Liver (tissue), 9 donors: ENCODE measurements around the gene PIGN. TPM values are rescaled to one million over a fixed set of nuclear protein-coding genes. Genes with fewer than 3 reads are reported as not detected.

Experiments
- DNase-seq: peaks from one replicate; pipeline ENCODE4 v3.0.0-alpha.2; 2017; ENCODE audit warnings: low spot score
- H3K27ac ChIP-seq, 2 donors: one replicate each; pipeline ENCODE4 v1.7.0; 2013; ENCODE audit warnings: inconsistent platforms in 2 of 2, low read length in 2 of 2, control low read depth in 1 of 2, low read depth in 1 of 2, mild to moderate bottlenecking in 1 of 2
- H3K27me3 ChIP-seq, 4 donors: one replicate each; pipeline versions ENCODE4 v1.6.1 to v1.7.0; 2013; ENCODE audit warnings: low read length in 3 of 4, inconsistent platforms in 1 of 4, mild to moderate bottlenecking in 1 of 4, moderate library complexity in 1 of 4; ENCODE audit not compliant: control insufficient read depth in 4 of 4, insufficient read depth in 4 of 4
- H3K36me3 ChIP-seq, 4 donors: one replicate each; pipeline versions ENCODE4 v1.6.1 to v1.7.0; 2013; ENCODE audit warnings: low read length in 3 of 4, mild to moderate bottlenecking in 3 of 4, low read depth in 1 of 4, moderate library complexity in 1 of 4; ENCODE audit not compliant: control insufficient read depth in 4 of 4, insufficient read depth in 3 of 4
- H3K4me1 ChIP-seq, 4 donors: one replicate each; pipeline versions ENCODE4 v1.6.1 to v1.7.0; 2013; ENCODE audit warnings: low read length in 3 of 4, mild to moderate bottlenecking in 3 of 4, moderate library complexity in 1 of 4; ENCODE audit not compliant: control insufficient read depth in 4 of 4, insufficient read depth in 4 of 4
- H3K4me3 ChIP-seq, 3 donors: one replicate each; pipeline versions ENCODE4 v1.6.1 to v1.7.0; 2013; ENCODE audit warnings: low read length in 3 of 3, control low read depth in 1 of 3, low read depth in 1 of 3, mild to moderate bottlenecking in 1 of 3
- H3K9ac ChIP-seq, 2 donors: one replicate each; pipeline ENCODE4 v1.7.0; 2013; ENCODE audit warnings: low read length in 2 of 2, mild to moderate bottlenecking in 2 of 2, moderate library complexity in 2 of 2, control low read depth in 1 of 2, low read depth in 1 of 2
- H3K9me3 ChIP-seq, 4 donors: one replicate each; pipeline versions ENCODE4 v1.6.1 to v1.7.0; 2013; ENCODE audit warnings: low read length in 3 of 4; ENCODE audit not compliant: control insufficient read depth in 4 of 4
- ATF3 ChIP-seq: IDR thresholded peaks from 2 replicates; pipeline ENCODE4 v1.6.1; 2016; ENCODE audit warnings: antibody characterized with exemption
- CTCF ChIP-seq: fragments of 150-350 bp; IDR thresholded peaks from 2 replicates; pipeline ENCODE4 v1.5.1; 2017; ENCODE audit warnings: improper control_type of control experiment, low read depth, low read length; ENCODE audit not compliant: missing input control
- EGR1 ChIP-seq, 2 donors: IDR thresholded peaks; 2 replicates each; pipeline ENCODE4 v1.6.1; 2016 to 2018; ENCODE audit warnings: antibody characterized with exemption in 2 of 2, low read depth in 2 of 2
- FOXA1 ChIP-seq: IDR thresholded peaks from 2 replicates; pipeline ENCODE4 v1.6.1; 2016; ENCODE audit warnings: antibody characterized with exemption
- FOXA2 ChIP-seq: IDR thresholded peaks from 2 replicates; pipeline ENCODE4 v1.6.1; 2016; ENCODE audit warnings: antibody characterized with exemption
- GABPA ChIP-seq, 2 donors: IDR thresholded peaks in 1 of 2; conservative IDR thresholded peaks in 1 of 2; 2 replicates each; pipeline ENCODE4 v1.6.1; 2016; ENCODE audit warnings: antibody characterized with exemption in 2 of 2, mild to moderate bottlenecking in 1 of 2, moderate library complexity in 1 of 2
- HNF4A ChIP-seq, 2 donors: conservative IDR thresholded peaks; 2 replicates each; pipeline ENCODE4 v1.6.1; 2016; ENCODE audit warnings: antibody characterized with exemption in 2 of 2, mild to moderate bottlenecking in 2 of 2
- HNF4G ChIP-seq: IDR thresholded peaks from 2 replicates; pipeline ENCODE4 v1.6.1; 2016; ENCODE audit warnings: antibody characterized with exemption
- JUND ChIP-seq, 2 donors: IDR thresholded peaks; 2 replicates each; pipeline ENCODE4 v1.6.1; 2016; ENCODE audit warnings: antibody characterized with exemption in 2 of 2
- MAX ChIP-seq: IDR thresholded peaks from 2 replicates; pipeline ENCODE4 v1.6.1; 2016; ENCODE audit warnings: antibody characterized with exemption
- NR2F2 ChIP-seq: IDR thresholded peaks from 2 replicates; pipeline ENCODE4 v1.6.1; 2016; ENCODE audit warnings: antibody characterized with exemption
- RXRA ChIP-seq, 2 donors: IDR thresholded peaks; 2 replicates each; pipeline ENCODE4 v1.6.1; 2017 to 2018; ENCODE audit warnings: antibody characterized with exemption in 2 of 2, mild to moderate bottlenecking in 1 of 2
- SP1 ChIP-seq: IDR thresholded peaks from 2 replicates; pipeline ENCODE4 v1.6.1; 2018; ENCODE audit warnings: antibody characterized with exemption, mild to moderate bottlenecking
- TAF1 ChIP-seq: conservative IDR thresholded peaks from 2 replicates; pipeline ENCODE4 v1.6.1; 2016; ENCODE audit warnings: antibody characterized with exemption, mild to moderate bottlenecking
- ZBTB33 ChIP-seq: IDR thresholded peaks from 2 replicates; pipeline ENCODE4 v1.6.1; 2016; ENCODE audit warnings: antibody characterized with exemption
- WGBS: extraction: QIAGEN DNeasy Blood & Tissue Kit; methylation state at CpG from one replicate; pipeline ENCODE4 v1.1.7; 2013; 5-methylcytosine and 5-hydroxymethylcytosine counted together
- polyA plus RNA-seq, 2 donors: library from polyadenylated mRNA; stranded (reverse) in 1 of 2; unstranded in 1 of 2; fragments of 200-250 nt in 1 of 2; fragments of >200 nt in 1 of 2; fragmentation: Nextera tagmentation in 1 of 2; extraction: Ambion mirVana in 1 of 2; gene quantifications; one replicate each; pipeline versions ENCODE4 v1.2.1 to v1.2.3, GENCODE V29; 2013 to 2015
- total RNA-seq, 2 donors: library from RNA; depleted of rRNA; stranded (reverse); fragments of >200 nt; gene quantifications; one replicate each; pipeline ENCODE4 v1.2.3, GENCODE V29; 2014
- donor health status: healthy.
- donor health status: healthy.
- donor health status: healthy.
- donor health status: healthy.
- donor health status: healthy.

Gene PIGN
- total and polyA plus RNA-seq, 4 donors = 5.1 to 20.6 (median 12.5) TPM

GRCh38 chr18:61995618-61996017 is 191.2 kb downstream of the PIGN start:
- Histone ChIP-seq H3K27ac (no peak overlapping the region), H3K9ac (no peak overlapping the region), H3K9me3 (no peaks in the 10 kb centered on the region), H3K4me3 (no peak overlapping the region), H3K36me3 (no peaks in the 10 kb centered on the region), H3K4me1 (peaks cover 2 to 13% (median 7%) of the 10 kb centered on the region in 4 donors), H3K27me3 (no peaks in the 10 kb centered on the region)
- no peak for DNase-seq
- TF ChIP-seq NR2F2 (no peak), CTCF (no peak), MAX (no peak), RXRA (IDR thresholded peaks at IDR 0.05) (no peak), FOXA2 (no peak), FOXA1 (no peak), ATF3 (no peak), TAF1 (no peak), EGR1 (IDR thresholded peaks at IDR 0.05; ENCODE audit: low read depth in 2 of 2) (no peak), ZBTB33 (no peak), SP1 (no peak), HNF4G (no peak), GABPA (IDR thresholded peaks at IDR 0.05 in 1 of 2, conservative IDR thresholded peaks at IDR 0.05 in 1 of 2) (no peak), JUND (IDR thresholded peaks at IDR 0.05) (no peak)
- WGBS = 98% methylated on average over 1 of the region's 1 CpG

- Histone ChIP-seq H3K36me3 (no peaks in the 10 kb centered on the region), H3K4me1 (peaks cover 2 to 16% (median 7%) of the 10 kb centered on the region in 4 donors), H3K4me3 (no peak overlapping the region), H3K9me3 (no peaks in the 10 kb centered on the region), H3K9ac (no peak overlapping the region), H3K27me3 (no peaks in the 10 kb centered on the region), H3K27ac (no peak overlapping the region)
- 95% methylated on average over 1 of the region's 1 CpG for WGBS
- DNase-seq = no peak
- TF ChIP-seq MAX = no peak
- TF ChIP-seq NR2F2 = no peak
- TF ChIP-seq FOXA1 = no peak
- TF ChIP-seq EGR1 (IDR thresholded peaks at IDR 0.05; ENCODE audit: low read depth in 2 of 2) = no peak
- TF ChIP-seq RXRA (IDR thresholded peaks at IDR 0.05) = no peak
- no peak for TF ChIP-seq HNF4G
- no peak for TF ChIP-seq ATF3
- TF ChIP-seq SP1 = no peak
- no peak for TF ChIP-seq CTCF
- no peak for TF ChIP-seq HNF4A (conservative IDR thresholded peaks at IDR 0.05)
- no peak for TF ChIP-seq FOXA2
- no peak for TF ChIP-seq ZBTB33
Observed at GRCh38 chr18:61993831-61994230, 193.0 kb downstream of the PIGN start.
